Suppressor macrophage (primary cell): ENCODE results near the gene SND1.
A peak's percentile ranks its signal among the peaks of the same experiment; 100 is the strongest.

Source experiments
- DNase-seq, 4 experiments: peaks; one replicate each; pipeline ENCODE4 v3.0.0-alpha.2; 2020 to 2022
- total RNA-seq, 17 experiments: gene quantifications; one replicate each; lab custom pipeline; 2026; ENCODE audit warnings: mixed read lengths in 6 of 17, inconsistent platforms in 3 of 17; lab: John Stamatoyannopoulos, UW

The SND1 gene
- 234 to 402 (median 315) reads per million in 17 experiments for total RNA-seq

GRCh38 chr7:127651556-127652332, at the start of gene SND1:
Gene SND1 (plus strand): TSS chr7:127652194. CDS start chr7:127652374, 180 bp downstream.
- peak; percentile 98 to 99 (median 98) for DNase-seq

GRCh38 chr7:127608446-127608845, 43.5 kb upstream of the SND1 start:
- DNase-seq = no peak

- DNase-seq = no peak
Observed at GRCh38 chr7:127609297-127609696, 42.7 kb upstream of the SND1 start.

- DNase-seq = no peak
Observed at GRCh38 chr7:127612263-127612662, 39.7 kb upstream of the SND1 start.

GRCh38 chr7:127616724-127617123, 35.3 kb upstream of the SND1 start:
- DNase-seq = no peak

GRCh38 chr7:127618042-127618441, 34.0 kb upstream of the SND1 start, which contains the start of gene PAX4:
Gene PAX4 (minus strand): TSS chr7:127618142. CDS start chr7:127615928, 2,214 bp downstream.
- DNase-seq = no peak

- DNase-seq = no peak
Observed at GRCh38 chr7:127618775-127619174, 33.2 kb upstream of the SND1 start.

GRCh38 chr7:127619681-127620405, 32.2 kb upstream of the SND1 start:
- peak in 1 of 4 experiments; percentile 13 for DNase-seq

- DNase-seq = no peak
Observed at GRCh38 chr7:127620406-127621233, 31.4 kb upstream of the SND1 start.

- DNase-seq = no peak
Observed at GRCh38 chr7:127625331-127625730, 26.7 kb upstream of the SND1 start.

- no peak for DNase-seq
Observed at GRCh38 chr7:127628445-127628844, 23.5 kb upstream of the SND1 start.

- DNase-seq = peak; percentile 40 to 73 (median 62)
Observed at GRCh38 chr7:127629268-127629854, 22.6 kb upstream of the SND1 start.

- DNase-seq = no peak
Observed at GRCh38 chr7:127632276-127632910, 19.6 kb upstream of the SND1 start.

- DNase-seq = no peak
Observed at GRCh38 chr7:127635659-127636285, 16.2 kb upstream of the SND1 start.

GRCh38 chr7:127638197-127638596, 13.8 kb upstream of the SND1 start:
- no peak for DNase-seq

GRCh38 chr7:127644484-127644883, 7.5 kb upstream of the SND1 start:
- DNase-seq = no peak

- no peak for DNase-seq
Observed at GRCh38 chr7:127647636-127648035, 4.4 kb upstream of the SND1 start.

GRCh38 chr7:127648986-127649385, 3.0 kb upstream of the SND1 start:
- no peak for DNase-seq

GRCh38 chr7:127650847-127651555, 993 bp upstream of the SND1 start:
- DNase-seq = peak in 1 of 4 experiments; percentile 42
